ENCODE data around the gene CAPN11.

- TF ChIP-seq CTCF (IDR thresholded peaks at IDR 0.05 in 2 of 3, conservative IDR thresholded peaks at IDR 0.05 in 1 of 3; ENCODE audit: borderline replicate concordance in 1 of 3, insufficient read depth in 1 of 3, low read depth in 2 of 3, low read length in 2 of 3): no peak
- no peak for TF ChIP-seq RAD21 (IDR thresholded peaks at IDR 0.05; ENCODE audit: low read depth)
- no peak for TF ChIP-seq MAX (IDR thresholded peaks at IDR 0.05)
- TF ChIP-seq EZH2phosphoT487 (IDR thresholded peaks at IDR 0.05; ENCODE audit: borderline replicate concordance): no peak
- no peak for TF ChIP-seq POLR2A (IDR thresholded peaks at IDR 0.05; ENCODE audit: borderline replicate concordance, extremely low read depth, insufficient read depth, insufficient read length)
- no peak for TF ChIP-seq ATF3 (IDR thresholded peaks at IDR 0.05)
- TF ChIP-seq ZBTB33 (IDR thresholded peaks at IDR 0.05; ENCODE audit: extremely low read depth, insufficient replicate concordance, low read length): no peak
Measured at GRCh38 chr6:44147256-44147655, 11.4 kb upstream of the CAPN11 start.

All from HCT116 (cell line).